HG03354 (cell line): ENCODE measurements around the gene NTM.

Source experiments
- ATAC-seq: cut with Tn5 transposase; IDR thresholded peaks from one replicate; pipeline ENCODE4 v1.9.1; 2021; ENCODE audit warnings: mild to moderate bottlenecking; ENCODE audit not compliant: unreplicated experiment, poor library complexity, severe bottlenecking

Gene NTM

GRCh38 chr11:131888230-131888855, 517.9 kb downstream of the NTM start:
- no peak for ATAC-seq

- no peak for ATAC-seq
Observed at GRCh38 chr11:131889146-131889577, 518.7 kb downstream of the NTM start.

- ATAC-seq, result no peak
Observed at GRCh38 chr11:131889760-131890581, 519.6 kb downstream of the NTM start.

GRCh38 chr11:131893103-131893890, 522.9 kb downstream of the NTM start:
- peak; percentile 92 for ATAC-seq

GRCh38 chr11:131893988-131894387, 523.6 kb downstream of the NTM start:
- no peak for ATAC-seq

- no peak for ATAC-seq
Observed at GRCh38 chr11:131894615-131895544, 524.5 kb downstream of the NTM start.

GRCh38 chr11:131895865-131896264, 525.5 kb downstream of the NTM start:
- no peak for ATAC-seq

GRCh38 chr11:131896978-131897615, 526.7 kb downstream of the NTM start:
- ATAC-seq, result no peak

- ATAC-seq, result no peak
Observed at GRCh38 chr11:131897956-131898355, 527.5 kb downstream of the NTM start.

- ATAC-seq, result no peak
Observed at GRCh38 chr11:131898949-131899348, 528.5 kb downstream of the NTM start.

GRCh38 chr11:131899950-131900580, 529.6 kb downstream of the NTM start:
- ATAC-seq, result no peak

- ATAC-seq, result no peak
Observed at GRCh38 chr11:131902421-131902820, 532.0 kb downstream of the NTM start.

GRCh38 chr11:131903074-131903473, 532.7 kb downstream of the NTM start:
- no peak for ATAC-seq

GRCh38 chr11:131904756-131905155, 534.3 kb downstream of the NTM start:
- ATAC-seq, result no peak

GRCh38 chr11:131906963-131907362, 536.5 kb downstream of the NTM start:
- no peak for ATAC-seq

GRCh38 chr11:131907371-131907770, 537.0 kb downstream of the NTM start:
- no peak for ATAC-seq

GRCh38 chr11:131908316-131908715, 537.9 kb downstream of the NTM start:
- ATAC-seq, result no peak

- no peak for ATAC-seq
Observed at GRCh38 chr11:131909426-131910177, 539.2 kb downstream of the NTM start.
